ENCODE data around the gene FAM50B.

The FAM50B gene

DNA sequence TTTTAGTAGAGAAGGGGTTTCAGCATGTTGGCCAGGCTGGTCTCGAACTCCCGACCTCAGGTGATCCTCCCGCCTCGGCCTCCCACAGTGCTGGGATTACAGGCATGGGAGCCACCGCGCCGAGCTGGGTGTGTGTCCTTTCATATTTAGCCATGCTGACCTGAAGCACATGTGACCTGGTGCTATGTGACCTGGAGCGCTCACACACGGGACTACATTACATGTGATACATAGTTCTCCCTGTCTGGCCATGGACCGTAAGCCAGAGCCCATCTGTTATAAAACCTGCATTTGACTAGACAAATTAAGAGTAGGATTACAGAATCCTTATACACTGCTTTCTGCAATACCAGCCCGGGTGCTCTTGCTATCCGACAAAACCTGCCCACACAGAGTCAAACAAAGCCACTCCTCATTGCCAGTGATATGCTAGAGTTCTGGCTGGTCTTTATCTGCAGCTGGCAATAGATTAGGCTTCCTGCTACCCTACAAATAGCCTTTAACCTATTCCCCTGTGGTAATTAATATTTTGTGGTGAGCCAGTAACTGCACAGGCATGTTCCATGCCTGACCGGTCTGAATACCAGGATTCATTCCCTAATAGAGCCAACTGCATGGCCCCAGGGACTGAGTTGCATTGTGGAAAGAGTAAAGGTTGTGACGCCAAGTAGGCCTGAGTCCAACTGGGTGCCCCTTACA lies 26.3 kb upstream of the FAM50B start:
- no peak for DNase-seq

DNA sequence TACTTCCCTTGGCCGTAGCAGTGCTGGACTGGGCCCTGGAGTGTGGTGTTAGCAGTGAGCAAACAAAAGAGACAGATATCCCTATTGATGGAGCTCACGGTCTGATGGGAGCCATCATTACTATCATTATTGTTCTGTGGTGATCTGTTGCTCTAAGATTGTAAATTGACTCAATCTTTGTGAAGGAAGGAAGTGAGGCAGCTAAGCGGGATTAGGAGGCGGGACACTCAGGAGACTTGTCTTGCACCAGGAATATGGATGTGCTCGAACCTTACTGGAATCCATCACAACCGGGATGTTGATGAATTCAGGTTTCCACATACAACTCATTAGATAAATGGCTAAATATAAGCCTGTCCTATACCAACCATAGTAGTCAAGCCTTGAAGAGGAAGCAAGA lies 25.5 kb upstream of the FAM50B start:
- DNase-seq: no peak

DNA sequence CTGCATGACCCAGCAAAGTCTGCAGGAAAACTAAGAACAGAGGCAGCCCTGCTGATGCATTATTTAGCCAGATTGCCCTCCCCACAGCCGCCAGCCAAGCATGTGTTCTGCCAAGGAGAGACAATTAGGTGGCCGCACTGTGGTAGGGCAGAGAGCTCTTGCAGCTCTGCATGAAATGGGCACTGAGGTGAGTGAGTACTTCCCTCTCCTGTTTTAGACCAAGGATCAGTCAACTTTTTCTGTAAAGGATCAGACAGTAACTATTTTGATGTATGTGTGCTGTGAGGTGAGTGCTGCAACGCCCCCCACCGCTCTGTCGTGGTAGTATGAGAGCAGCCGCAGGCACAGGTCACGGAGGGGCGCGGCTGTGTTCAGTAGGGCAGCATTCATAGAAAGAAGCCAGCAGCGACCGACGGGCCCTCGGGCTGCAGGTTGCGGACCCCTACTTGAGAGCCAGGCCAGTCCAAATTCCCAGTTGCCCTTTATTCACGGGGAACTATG lies 23.8 kb upstream of the FAM50B start:
- no peak for DNase-seq

DNA sequence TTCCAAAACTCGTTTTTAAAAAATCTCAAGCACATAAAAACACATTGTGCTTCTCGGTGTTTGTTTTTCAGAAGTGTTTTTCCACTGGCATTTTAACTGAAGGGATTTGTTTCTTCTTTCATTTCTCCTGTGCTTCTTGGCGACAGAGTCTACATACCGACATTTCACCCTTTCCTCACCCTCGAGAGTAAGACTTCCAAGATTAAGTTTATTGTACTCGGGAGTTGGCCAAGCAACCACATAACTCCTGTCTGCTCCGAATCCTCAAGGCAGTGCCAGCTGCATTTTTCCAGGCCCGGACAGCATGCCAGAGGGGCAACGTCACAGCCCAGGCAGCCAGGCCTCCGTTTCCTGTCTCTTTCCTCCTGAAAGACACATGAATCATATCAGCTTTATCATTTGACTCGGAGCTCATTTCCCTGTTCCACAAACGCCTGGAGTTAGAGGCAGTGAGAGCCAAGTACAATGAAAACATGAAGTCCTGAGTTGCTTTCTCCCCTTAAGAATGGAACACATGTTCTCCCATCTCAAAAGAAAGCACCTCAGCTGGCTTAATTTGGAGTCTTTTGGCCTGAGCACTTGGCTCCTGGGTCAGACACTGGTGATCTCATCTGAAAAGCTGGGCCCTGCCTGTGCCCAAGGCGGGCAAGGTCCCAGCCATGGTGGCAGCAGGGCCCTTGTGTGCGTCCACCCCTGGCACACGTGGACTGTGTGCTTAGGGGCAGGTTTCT lies 23.2 kb upstream of the FAM50B start:
- DNase-seq: no peak

DNA sequence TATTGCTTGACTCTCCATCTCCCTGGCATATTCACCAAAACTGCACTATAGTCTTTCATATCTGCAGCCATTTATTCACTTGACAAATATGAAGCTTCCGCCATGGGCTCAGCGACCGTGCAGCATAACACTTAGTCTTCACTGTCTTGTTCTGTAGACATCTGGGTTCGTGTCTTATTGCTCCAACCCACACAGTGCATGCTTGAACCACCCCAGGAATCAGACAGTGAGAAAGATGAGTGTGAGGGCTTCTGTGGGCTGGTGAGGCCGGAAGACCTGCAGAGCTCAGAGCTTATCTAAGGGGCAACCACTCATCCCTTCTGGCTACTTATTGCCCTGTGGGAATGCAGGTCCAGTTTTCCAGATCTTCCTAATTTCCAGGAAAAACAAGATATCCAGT lies 19.9 kb upstream of the FAM50B start:
- no peak for DNase-seq

DNA sequence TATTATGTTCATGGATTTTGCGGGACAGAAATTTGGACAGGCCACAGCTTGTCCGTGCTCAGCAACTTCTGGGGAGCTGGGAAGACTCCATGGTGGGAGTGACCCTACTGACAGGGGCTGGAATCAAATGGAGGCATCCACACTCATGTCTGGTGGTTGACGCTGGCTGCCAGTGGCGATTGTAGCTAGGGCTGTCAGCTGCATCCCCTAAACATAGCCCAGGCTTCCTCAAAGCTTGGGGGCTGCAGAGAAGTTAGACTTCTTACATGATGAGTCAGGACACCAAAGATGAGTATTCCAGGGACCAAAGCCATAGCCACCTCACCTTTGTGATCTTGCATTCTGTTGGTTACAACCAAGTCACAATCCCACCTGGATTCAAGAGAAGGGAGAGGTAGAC lies 18.4 kb upstream of the FAM50B start:
- DNase-seq: no peak

DNA sequence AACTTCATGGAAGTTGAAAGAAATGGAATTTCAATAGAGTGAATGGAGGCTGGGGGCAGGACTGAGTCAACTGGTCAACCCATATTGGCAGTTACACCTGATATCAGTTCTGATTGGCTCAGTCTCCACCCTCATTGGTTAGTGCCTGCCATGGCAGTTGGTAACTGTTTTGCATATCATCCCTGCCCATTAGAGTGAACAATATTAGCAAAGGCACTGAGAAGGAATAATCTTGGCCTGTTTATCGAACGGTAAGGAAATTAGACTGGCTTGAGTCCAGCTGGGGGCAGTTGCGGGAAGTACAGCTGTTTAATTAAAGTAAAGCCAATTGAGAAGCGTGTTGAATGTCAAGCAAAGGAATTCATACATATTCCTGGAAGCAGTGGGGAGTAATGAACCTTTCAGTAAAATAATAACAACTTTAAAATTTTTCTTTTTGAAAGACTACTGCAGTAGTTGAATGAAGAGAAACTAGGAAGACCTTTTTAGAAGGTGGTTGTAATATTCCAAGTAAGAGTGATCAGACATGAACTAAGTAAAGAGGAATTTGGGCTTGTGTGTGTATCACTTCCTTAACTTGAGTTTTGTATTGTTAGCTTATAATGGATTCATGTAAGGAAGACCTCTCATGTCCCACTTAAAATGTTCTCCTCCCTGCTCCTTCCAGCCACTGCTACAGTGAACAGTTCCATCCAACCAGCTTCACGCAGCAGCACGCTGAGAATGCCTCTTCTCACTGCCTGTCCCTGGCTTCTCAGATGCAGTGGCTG lies 17.2 kb upstream of the FAM50B start:
- DNase-seq: no peak

DNA sequence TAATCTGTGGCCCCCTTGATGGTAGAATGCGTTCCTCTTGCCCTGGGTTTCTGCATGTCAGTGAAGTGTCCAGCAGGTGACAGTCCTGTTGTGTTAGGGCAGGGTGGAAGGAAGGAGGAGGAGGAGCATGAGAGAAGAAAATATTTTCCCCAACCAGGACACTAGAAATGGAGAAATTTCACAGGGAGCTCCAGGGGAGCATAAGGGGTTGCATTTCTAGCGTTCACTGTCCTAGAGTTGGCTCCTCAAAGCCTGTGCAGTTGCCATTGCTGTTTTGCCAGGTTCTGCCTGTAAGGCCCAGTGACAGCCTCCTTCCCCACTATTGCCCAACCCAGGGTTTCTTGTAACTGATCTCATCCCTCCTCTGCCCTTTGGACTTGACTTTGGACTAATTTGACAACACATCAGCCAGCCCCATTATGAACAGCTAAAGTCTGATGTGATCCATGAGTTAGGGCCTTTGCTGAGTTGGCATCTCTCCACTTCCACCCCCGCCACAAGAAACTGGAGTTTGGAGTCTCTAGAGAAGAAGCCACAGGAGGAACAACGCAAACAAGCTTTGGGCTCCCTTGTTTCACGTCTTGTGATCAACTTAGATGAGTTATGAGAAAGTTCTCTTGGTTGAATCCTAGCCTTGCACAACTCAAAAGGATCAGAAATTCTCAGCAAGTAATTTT lies 14.0 kb upstream of the FAM50B start:
- DNase-seq: no peak

DNA sequence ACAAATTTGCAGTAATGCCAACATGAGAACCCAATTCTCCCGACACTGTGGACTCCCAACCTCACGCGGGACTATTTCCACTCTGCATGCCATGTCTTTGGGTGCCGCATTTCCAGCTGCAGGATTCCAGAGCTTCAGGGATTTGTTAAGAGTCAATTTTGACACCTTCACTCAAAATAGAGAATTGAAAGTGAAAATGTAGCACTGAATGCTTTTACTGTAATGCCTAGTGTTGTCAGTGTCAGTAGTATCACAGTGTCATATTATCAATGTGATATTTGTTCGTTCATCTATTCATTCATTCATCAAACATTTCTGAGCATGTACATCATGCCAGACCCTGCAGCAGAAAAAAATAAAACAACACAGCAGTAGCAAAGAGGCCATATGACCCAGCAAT lies 13.4 kb upstream of the FAM50B start:
- no peak for DNase-seq

DNA sequence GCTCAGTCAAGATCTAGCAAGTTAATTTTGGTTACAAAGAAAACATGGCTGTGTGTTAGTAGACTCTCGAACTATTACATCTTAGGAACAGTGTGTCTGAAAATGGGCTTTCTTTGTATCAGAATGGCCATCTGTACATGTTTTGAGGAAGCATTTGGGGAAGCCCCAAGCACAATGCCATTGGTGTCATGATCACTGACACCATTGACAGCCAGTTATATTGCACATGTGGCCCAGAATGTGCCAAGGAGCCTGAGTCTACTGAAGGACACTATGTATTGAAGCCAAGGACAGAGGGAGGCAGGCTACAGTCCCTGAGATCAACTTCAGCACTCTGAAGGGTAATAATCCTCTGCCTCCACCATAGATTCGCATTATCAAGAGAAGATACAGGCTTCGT lies 12.6 kb upstream of the FAM50B start:
- DNase-seq: no peak

DNA sequence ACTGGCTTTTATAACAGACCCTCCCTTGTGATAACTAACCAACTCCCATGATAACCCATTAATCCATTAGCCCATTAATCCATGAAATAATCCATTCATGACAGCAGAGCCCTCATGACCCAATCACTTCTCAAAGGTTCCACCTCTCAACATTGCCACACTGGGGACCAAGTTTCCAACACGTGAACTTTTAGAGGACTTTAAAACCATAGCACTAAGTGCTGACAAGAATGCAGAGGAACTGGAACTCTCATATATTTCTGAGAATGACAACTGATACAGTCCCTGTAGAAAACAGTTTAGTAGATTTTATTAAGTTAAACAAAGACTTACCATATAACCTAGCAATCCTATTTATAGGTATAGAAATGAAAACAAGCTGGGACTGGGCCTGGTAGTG lies 11.4 kb upstream of the FAM50B start:
- DNase-seq: no peak

DNA sequence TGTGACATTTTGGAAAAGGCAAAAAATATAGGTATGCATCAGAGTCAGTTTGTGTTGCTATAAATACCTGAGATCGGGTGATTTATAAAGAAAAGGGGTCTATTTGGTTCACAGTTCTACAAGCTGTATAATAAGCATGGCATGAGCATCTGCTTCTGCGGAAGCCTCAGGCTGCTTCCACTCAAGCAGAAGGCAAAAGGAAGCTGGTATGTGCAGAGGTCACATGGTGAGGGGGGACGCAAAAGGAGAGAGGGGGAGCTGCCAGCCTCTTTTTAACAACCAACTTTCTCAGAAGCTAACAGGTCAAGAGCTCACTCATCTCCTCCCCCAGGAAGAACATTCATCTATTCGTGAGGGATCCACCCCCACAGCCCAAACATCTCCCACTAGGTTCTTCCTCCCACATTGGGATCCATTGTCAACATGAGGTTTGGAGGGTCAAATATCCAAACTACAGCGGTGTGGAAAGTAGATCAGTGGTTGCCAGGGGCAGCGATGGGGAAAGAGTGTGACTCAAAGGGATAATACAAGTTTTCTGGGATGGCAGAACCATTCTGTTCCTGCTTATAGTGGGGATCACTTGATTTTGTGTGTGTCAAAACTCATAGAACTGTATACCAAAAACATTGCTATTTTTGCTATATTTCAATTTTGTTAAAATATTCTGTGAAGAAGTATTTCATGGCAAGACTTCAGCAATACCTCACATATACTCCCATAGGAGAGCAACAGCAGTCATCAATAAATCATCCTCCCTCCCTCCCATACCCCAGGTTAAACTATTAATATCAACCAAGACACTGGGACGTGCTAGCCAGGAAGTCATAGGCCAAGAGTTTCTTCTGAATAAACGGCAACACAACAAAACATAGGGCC lies 9.9 kb upstream of the FAM50B start:
- no peak for DNase-seq

DNA sequence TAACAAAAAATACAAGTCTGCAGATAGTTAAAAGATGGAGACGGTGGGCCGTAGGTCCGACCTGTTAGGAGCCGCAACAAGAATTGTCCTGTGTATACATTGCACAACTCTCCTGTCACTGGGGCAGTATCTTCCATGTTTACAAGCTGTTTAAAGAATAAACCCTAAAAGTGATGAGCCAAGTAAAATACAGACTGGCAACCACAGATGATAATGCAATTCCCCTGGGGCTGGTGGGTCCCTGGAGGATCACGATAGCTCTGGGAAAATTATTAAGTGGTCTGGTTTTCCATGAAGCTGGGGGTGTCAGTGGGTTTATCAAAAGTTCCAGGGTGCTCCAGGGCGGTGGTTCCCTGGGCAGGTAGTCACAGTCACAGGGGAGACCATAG lies 8.1 kb upstream of the FAM50B start:
- no peak for DNase-seq

DNA sequence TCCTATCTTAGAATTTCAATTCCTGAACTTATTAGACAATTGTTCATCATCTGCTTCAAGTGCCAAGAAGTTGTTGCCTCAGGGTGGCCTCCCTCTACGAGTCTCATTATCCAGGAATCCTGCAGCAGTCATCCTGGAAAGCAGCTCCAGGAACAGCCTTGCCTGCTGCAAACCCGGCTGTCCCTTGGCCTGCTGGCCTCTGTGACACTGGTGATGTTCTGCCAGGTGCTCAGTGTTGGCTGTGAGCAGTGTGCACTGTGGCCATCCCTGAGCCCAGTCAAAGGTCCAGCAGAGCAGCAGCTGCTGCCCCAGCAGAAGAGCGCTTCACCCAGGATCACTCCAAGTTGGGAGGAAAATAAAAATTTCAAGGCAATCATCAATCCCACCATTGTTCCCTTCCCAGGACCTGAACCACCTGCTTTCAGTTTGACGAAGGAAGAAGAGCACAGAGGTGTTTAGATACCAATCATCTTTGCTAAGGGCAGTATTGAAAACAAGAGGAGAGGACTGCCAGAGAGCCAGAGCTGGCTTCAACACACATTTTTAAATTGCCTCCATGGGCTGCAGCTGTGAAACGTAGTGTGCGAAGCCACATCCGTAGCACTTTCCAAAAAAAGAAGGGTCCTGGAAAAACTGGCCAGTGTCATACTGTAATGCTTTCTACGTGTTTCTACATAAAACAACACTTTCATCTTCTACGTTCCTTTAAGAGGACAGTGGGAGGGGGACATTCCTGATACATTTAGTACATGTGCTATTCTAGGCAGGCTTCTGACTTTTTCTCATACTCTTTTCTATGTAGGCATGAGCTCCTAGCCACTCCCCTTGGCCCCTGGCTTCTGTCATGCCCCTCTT lies 7.2 kb upstream of the FAM50B start:
- DNase-seq: no peak

DNA sequence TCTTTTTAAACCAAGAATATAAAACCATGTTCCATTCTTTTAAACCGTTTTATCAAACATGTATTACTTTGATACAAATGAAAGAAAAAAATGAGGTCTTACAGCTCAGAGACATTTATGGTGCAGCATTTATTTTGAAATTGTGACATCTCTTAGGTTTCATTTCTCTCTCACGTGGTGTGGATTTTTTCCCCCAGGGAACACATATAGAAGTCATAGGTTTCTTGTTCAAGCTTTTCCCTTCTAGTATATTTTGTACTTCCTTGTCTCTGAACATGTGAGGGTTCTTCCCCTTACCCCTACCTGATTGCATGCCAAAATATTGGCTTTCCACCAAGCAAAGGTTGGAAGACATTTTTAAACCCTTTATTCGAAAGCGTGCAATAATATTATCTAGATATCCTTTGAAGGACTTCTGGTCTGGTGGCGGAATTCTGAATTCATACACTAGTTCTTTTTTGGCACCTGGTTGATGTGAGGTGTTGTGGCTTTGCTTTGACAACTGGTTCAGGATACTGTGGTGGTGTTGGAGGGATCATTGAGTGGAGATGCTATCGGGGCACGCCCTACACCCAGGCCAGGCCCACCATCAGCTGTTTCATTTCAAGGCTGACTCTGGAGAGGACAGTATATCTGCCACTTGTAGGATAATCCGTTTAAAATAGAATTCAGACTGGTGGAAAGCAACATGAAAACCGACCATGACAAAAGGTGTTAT lies 5.6 kb upstream of the FAM50B start:
- DNase-seq: no peak

DNA sequence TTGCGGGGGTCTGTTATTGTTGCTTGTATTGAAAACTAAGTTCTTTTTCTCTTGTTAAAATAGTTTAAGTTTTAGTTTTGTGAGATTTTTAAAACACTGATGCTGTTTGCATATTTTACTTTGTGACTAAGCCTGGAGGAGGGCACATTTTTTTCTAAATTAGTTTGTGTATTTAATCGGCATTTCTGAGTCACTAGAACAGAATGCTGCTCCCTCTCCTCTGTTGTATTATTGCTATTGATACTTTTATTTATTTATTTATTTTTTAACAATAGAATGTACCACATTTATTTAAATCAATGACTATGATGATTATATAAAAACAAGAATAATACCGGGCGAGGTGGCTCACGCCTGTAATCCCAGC lies 5.1 kb upstream of the FAM50B start:
- DNase-seq: no peak

DNA sequence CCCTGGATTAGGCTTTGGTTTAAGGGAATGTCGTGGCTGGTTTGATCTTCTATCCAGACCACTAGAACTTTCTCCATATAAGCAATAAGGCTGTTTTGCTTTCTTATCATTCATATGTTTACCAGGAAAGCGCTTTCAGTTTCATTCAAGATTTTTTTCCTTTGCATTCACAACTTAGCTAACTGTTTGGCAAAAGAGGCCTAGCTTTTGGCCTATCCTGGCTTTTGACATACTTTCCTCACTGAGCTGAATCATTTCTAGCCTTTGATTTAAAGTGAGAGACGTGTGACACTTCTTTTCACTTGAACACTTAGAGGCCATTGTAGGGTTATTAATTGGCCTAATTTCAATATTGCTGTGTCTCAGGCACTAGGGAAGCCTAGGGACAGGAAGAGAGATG lies 1.7 kb upstream of the FAM50B start:
- no peak for DNase-seq

DNA sequence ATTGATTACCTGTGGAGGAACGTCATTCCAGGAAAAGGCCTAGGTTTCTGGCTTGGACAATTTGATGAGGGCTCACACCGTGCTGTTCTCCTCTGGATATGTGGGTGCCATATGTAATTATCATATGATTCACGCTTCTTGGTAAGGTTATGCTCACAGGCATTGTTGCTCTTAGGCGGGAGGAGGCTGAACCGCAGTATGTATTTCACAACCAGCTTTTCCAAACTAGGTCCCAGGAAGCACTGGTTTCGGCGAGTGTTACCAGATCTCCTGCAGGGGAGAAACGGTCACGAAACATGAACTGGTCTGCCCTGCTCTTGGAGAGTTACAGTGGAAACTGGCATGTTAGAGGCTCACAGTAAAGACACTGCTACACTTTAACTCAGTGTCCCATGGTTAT lies 793 bp upstream of the FAM50B start:
- DNase-seq: no peak

DNA sequence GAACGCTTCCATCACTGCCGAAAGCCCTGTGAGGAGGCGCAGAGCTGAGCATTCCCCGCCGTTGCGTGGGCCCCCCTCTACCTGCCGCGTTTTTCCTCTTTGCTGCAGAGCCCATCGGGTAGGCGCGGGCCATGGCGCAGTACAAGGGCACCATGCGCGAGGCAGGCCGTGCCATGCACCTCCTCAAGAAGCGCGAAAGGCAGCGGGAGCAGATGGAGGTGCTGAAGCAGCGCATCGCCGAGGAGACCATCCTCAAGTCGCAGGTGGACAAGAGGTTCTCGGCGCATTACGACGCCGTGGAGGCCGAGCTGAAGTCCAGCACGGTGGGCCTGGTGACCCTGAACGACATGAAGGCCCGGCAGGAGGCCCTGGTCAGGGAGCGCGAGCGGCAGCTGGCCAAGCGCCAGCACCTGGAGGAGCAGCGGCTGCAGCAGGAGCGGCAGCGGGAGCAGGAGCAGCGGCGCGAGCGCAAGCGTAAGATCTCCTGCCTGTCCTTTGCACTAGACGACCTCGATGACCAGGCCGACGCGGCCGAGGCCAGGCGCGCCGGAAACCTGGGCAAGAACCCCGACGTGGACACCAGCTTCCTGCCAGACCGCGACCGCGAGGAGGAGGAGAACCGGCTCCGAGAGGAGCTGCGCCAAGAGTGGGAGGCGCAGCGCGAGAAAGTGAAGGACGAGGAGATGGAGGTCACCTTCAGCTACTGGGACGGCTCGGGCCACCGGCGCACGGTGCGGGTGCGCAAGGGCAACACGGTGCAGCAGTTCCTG lies 693 bp downstream of the FAM50B start:
- no peak for DNase-seq

All from NCI-H1930 (cell line).